Esophagus (tissue), 2 donors: Measurements from ENCODE around the gene NGRN. TPM values are rescaled to one million over a fixed set of nuclear protein-coding genes. Genes with fewer than 3 reads are reported as not detected.
A peak's percentile ranks its signal among the peaks of the same experiment; 100 is the strongest.

Source experiments
- H3K27ac ChIP-seq, 2 donors: one replicate each; pipeline ENCODE4 v1.5.1; 2013; ENCODE audit warnings: low read depth in 2 of 2, mild to moderate bottlenecking in 2 of 2, inconsistent platforms in 1 of 2, low read length in 1 of 2, moderate library complexity in 1 of 2
- H3K27me3 ChIP-seq, 2 donors: one replicate each; pipeline ENCODE4 v1.6.1; 2013; ENCODE audit warnings: low read length in 2 of 2, control low read depth in 1 of 2, mild to moderate bottlenecking in 1 of 2; ENCODE audit not compliant: insufficient read depth in 2 of 2, control insufficient read depth in 1 of 2
- H3K36me3 ChIP-seq, 2 donors: one replicate each; pipeline ENCODE4 v1.6.1; 2013; ENCODE audit warnings: low read length in 1 of 2; ENCODE audit not compliant: control insufficient read depth in 2 of 2, insufficient read depth in 2 of 2
- H3K4me1 ChIP-seq, 2 donors: one replicate each; pipeline ENCODE4 v1.6.1; 2013; ENCODE audit warnings: low read length in 1 of 2; ENCODE audit not compliant: control insufficient read depth in 2 of 2, insufficient read depth in 2 of 2
- H3K4me3 ChIP-seq, 2 donors: one replicate each; pipeline ENCODE4 v1.5.1; 2013; ENCODE audit warnings: low read length in 2 of 2, mild to moderate bottlenecking in 2 of 2, low read depth in 1 of 2, moderate library complexity in 1 of 2
- H3K9me3 ChIP-seq, 2 donors: one replicate each; pipeline ENCODE4 v1.6.1; 2013; ENCODE audit warnings: mild to moderate bottlenecking in 2 of 2, low read depth in 1 of 2, low read length in 1 of 2, moderate library complexity in 1 of 2; ENCODE audit not compliant: control insufficient read depth in 2 of 2, insufficient read depth in 1 of 2
- WGBS, 2 donors: extraction: QIAGEN DNeasy Blood & Tissue Kit; methylation state at CpG; one replicate each; pipeline ENCODE4 v1.1.7; 2013; 5-methylcytosine and 5-hydroxymethylcytosine counted together
- polyA plus RNA-seq, 2 donors: library from polyadenylated mRNA; stranded (reverse); fragments of 200-250 nt; gene quantifications; one replicate each; pipeline ENCODE4 v1.2.3, GENCODE V29; 2013
- donor health status: healthy with polysubstance abuse.
- donor health status: Bipolar disorder and iron deficiency.

The NGRN gene
- polyA plus RNA-seq, 2 donors, result 25.7 to 36.6 TPM

- Histone ChIP-seq H3K36me3 (peaks cover 21 to 62% of the 10 kb centered on the region in 2 donors), H3K27me3 (no peaks in the 10 kb centered on the region), H3K4me3 (no peak overlapping the region), H3K27ac (no peak overlapping the region), H3K4me1 (peaks cover 4 to 23% of the 10 kb centered on the region in 2 donors), H3K9me3 (no peaks in the 10 kb centered on the region)
- WGBS, 2 donors, result 84 to 88% methylated on average over 7 of the region's 7 CpGs
Observed at GRCh38 chr15:90227336-90227735, 38.1 kb upstream of the NGRN start.

- H3K27me3 ChIP-seq, result no peaks in the 10 kb centered on the region
- H3K9me3 ChIP-seq, result no peaks in the 10 kb centered on the region
- peaks cover 4 to 28% of the 10 kb centered on the region in 2 donors for H3K4me1 ChIP-seq
- H3K36me3 ChIP-seq, result peaks cover 21 to 60% of the 10 kb centered on the region in 2 donors
- peak overlapping the region; percentile 4 to 69 for H3K27ac ChIP-seq
- no peak overlapping the region for H3K4me3 ChIP-seq
- 72 to 82% methylated on average over 35 to 38 of the region's 38 CpGs for WGBS, 2 donors
Observed at GRCh38 chr15:90227816-90228772, 37.4 kb upstream of the NGRN start.

- peaks cover 4 to 28% of the 10 kb centered on the region in 2 donors for H3K4me1 ChIP-seq
- H3K27me3 ChIP-seq, result no peaks in the 10 kb centered on the region
- no peaks in the 10 kb centered on the region for H3K9me3 ChIP-seq
- WGBS, 2 donors, result 82% methylated on average over 15 of the region's 15 CpGs
- H3K27ac ChIP-seq, result peak overlapping the region; percentile 4 to 69
- H3K4me3 ChIP-seq, result no peak overlapping the region
- H3K36me3 ChIP-seq, result peaks cover 17 to 52% of the 10 kb centered on the region in 2 donors
Observed at GRCh38 chr15:90228960-90229359, 36.5 kb upstream of the NGRN start.

DNA sequence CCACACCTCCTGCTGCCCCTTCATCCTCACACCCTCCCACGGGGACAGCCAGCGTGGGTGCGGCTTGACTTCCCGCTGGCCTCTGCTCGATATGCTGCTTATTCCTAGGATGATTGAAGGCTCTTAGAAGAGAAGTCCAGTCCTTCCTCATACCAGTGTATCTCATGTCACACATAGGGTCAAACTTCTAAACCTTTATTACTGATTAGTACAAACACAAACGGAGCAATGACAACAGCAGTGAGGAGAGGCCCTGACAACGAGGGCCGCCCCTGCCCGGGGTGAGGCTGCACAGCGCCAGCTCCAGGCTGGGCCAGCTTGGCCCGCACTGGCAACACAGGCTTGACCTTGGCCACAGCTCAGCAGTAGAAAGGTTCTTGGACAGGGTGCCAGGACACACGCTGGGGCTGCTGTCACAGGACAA is 35.4 kb upstream of the NGRN start:
- peaks cover 4 to 28% of the 10 kb centered on the region in 2 donors for H3K4me1 ChIP-seq
- H3K4me3 ChIP-seq, result no peak overlapping the region
- H3K36me3 ChIP-seq, result peaks cover 9 to 40% of the 10 kb centered on the region in 2 donors
- 43 to 48% methylated on average over 12 of the region's 12 CpGs for WGBS, 2 donors
- no peaks in the 10 kb centered on the region for H3K9me3 ChIP-seq
- H3K27me3 ChIP-seq, result no peaks in the 10 kb centered on the region
- peak overlapping the region; percentile 28 to 98 for H3K27ac ChIP-seq

- WGBS, 2 donors, result 56 to 62% methylated on average over 8 of the region's 8 CpGs
- Histone ChIP-seq H3K4me1 (peaks cover 4 to 28% of the 10 kb centered on the region in 2 donors), H3K4me3 (no peak overlapping the region), H3K36me3 (peaks cover 8 to 35% of the 10 kb centered on the region in 2 donors), H3K27ac (peak overlapping the region; percentile 28 to 98), H3K27me3 (no peaks in the 10 kb centered on the region), H3K9me3 (no peaks in the 10 kb centered on the region)
Observed at GRCh38 chr15:90230610-90231009, 34.9 kb upstream of the NGRN start.

DNA sequence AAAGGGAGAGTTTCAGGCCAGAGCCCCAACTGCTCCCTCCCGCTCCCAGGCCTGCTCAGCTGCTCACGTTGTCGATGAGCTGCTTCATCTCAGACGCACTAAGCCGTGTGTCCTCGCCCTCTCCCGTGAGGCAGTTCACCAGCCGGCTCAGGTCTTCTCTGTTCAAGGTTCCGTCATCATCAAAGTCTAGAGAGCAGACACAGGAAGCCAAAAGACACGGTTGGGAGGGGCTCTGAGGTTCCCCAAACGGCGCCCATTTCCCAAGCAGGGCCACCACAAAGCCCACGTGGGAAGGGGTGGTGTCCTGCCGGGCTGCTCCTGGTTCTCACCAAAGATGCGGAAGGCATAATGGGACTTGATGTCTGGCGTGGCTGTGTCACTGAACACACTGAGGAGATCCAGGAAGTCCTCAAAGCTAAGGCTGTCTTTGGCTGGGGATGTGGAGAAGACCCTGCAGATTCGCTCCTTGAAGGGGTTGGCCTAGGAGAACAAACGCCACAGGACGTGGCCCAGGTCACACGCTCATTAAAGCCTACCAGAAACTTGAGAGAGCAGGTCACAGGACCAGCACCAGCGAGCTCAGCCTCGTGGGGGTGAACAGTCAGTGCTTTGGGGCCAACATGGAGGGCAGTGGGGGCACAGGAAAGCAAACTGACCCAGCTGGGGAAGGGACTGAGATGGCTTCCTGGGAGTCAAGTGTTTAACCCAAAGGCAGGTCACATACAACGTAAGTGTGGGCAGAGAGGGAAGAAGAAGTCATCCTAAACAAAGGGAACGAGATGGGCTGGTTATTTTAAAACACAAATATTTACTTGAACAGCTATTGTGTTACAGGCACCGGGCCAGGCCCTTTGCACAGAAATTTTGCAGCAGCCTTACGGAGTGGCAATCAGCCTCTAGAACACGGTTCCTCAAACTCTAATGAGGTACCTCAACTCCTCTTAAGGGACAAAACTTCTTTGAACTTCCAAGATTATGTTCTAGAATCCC is 34.1 kb upstream of the NGRN start:
- H3K4me1 ChIP-seq, result peaks cover 4 to 28% of the 10 kb centered on the region in 2 donors
- H3K36me3 ChIP-seq, result peaks cover 5 to 33% of the 10 kb centered on the region in 2 donors
- H3K4me3 ChIP-seq, result no peak overlapping the region
- H3K27ac ChIP-seq, result peak overlapping the region; percentile 94 to 98
- 39 to 42% methylated on average over 27 of the region's 27 CpGs for WGBS, 2 donors
- H3K27me3 ChIP-seq, result no peaks in the 10 kb centered on the region
- H3K9me3 ChIP-seq, result no peaks in the 10 kb centered on the region

DNA sequence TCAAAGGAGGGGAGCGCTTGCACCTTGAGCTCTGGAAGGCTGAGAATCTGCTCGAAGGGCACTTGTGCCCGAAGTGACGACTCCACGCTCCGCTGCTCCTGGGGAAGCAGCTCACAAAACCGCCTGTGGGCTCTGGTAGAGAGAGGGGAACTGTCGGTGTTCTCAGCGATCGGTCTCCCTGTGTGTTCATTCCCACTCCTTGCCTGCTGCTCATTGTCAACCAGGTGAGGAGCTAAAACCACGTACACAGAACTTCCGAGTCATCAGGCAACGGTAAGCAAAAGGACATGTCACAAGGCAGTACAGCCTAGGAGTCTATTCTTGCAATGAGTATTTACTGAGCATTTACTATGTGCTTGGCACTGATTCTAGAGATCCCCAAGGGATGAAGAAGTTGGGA is 33.3 kb upstream of the NGRN start:
- peaks cover 5 to 28% of the 10 kb centered on the region in 2 donors for H3K36me3 ChIP-seq
- peaks cover 4 to 28% of the 10 kb centered on the region in 2 donors for H3K4me1 ChIP-seq
- WGBS, 2 donors, result 68 to 71% methylated on average over 13 of the region's 13 CpGs
- no peaks in the 10 kb centered on the region for H3K9me3 ChIP-seq
- peak overlapping the region in 1 of 2 donors; percentile 60 for H3K4me3 ChIP-seq
- H3K27ac ChIP-seq, result peak overlapping the region; percentile 94 to 98
- no peaks in the 10 kb centered on the region for H3K27me3 ChIP-seq

DNA sequence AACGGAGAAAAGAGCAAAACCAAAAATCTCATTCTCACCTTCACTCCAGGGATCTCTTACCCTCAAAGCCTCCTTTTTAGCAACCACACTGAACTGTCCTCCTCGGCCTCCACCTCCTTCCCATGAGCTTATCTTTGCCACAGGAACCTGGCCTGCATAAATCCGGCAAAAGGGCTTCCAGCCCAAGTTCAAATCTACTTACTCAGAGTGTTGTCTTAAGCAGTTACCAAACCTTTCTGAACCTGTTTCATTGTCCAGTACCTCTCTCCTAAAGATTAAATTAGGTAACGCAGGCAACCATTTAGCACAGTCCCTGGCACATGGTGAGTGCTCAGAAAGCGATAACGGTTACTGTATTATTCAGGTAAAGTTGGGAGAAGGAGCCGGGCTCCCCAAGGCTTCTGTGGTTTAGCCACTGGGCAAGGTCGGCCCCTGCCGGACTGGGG is 32.5 kb upstream of the NGRN start:
- Histone ChIP-seq H3K27me3 (no peaks in the 10 kb centered on the region), H3K4me1 (peaks cover 4 to 28% of the 10 kb centered on the region in 2 donors), H3K9me3 (no peaks in the 10 kb centered on the region), H3K27ac (peak overlapping the region; percentile 94 to 98), H3K36me3 (peaks cover 5 to 23% of the 10 kb centered on the region in 2 donors), H3K4me3 (peak overlapping the region; percentile 60 to 74)
- 3 to 9% methylated on average over 9 of the region's 9 CpGs for WGBS, 2 donors
